HepG2 (cell line): Measurements from ENCODE around the gene INTS7. TPM values are rescaled to one million over a fixed set of nuclear protein-coding genes. Genes with fewer than 3 reads are reported as not detected.

Experiments
- ATAC-seq: fragments of 200-7000 bp; cut with Tn5 transposase; 3 replicates; pipeline ENCODE4 v1.9.1; 2020; ENCODE audit warnings: mild to moderate bottlenecking, moderate library complexity
- BruUV-seq: library from RNA; stranded (reverse); fragments of 400-500 nt; replicated peaks from 2 replicates; lab custom pipeline; 2021; lab: Mats Ljungman, UMichigan
- CTCF ChIA-PET: fragments of 300-600 bp; formaldehyde crosslinking; extraction: SDS; loops from one replicate; lab custom pipeline; 2021; ENCODE audit warnings: low total read pairs, inconsistent platforms, low intra/inter-chr PET ratio; lab: Yijun Ruan, JAX
- POLR2A ChIA-PET: fragments of 350-600 bp; sonication (Branson Sonifier 250); formaldehyde crosslinking; loops from one replicate; lab custom pipeline; 2020; ENCODE audit warnings: antibody characterized with exemption, inconsistent platforms; lab: Yijun Ruan, JAX
- DNase-seq: peaks from one replicate; pipeline ENCODE4 v3.0.0-alpha.2; 2015; ENCODE audit warnings: low spot score
- FAIRE-seq: peaks from 3 replicates; lab custom pipeline; 2011; peaks lifted over from hg19 to GRCh38; lab: Jason Lieb, UNC
- H2AFZ ChIP-seq: one replicate; pipeline ENCODE4 v1.6.1; 2011; ENCODE audit warnings: low read length, inconsistent platforms
- H3K27ac ChIP-seq: fragments of 300-600 bp; 3 replicates; pipeline ENCODE4 v1.8.0; 2011; ENCODE audit warnings: mixed run types, mild to moderate bottlenecking, mixed read lengths, low read length, inconsistent platforms; ENCODE audit not compliant: insufficient read depth; ENCODE audit errors: extremely low read length
- H3K27me3 ChIP-seq, 2 experiments: fragments of 200-600 bp in 1 of 2; 2 replicates in 1 of 2; 3 replicates in 1 of 2; pipeline versions ENCODE4 v1.6.0 to v1.8.0; 2011; ENCODE audit warnings: low read length in 2 of 2, mild to moderate bottlenecking in 2 of 2, moderate library complexity in 2 of 2, inconsistent platforms in 1 of 2; ENCODE audit not compliant: insufficient read depth in 2 of 2, control insufficient read depth in 1 of 2
- H3K36me3 ChIP-seq, 2 experiments: fragments of 200-600 bp in 1 of 2; replicated peaks in 1 of 2; 2 replicates in 1 of 2; 3 replicates in 1 of 2; pipeline versions ENCODE4 v1.5.1 to v1.8.0; 2011; ENCODE audit warnings: low read length in 2 of 2, inconsistent platforms in 1 of 2; ENCODE audit not compliant: insufficient read depth in 2 of 2, control insufficient read depth in 1 of 2
- H3K4me1 ChIP-seq: 2 replicates; pipeline ENCODE4 v1.5.1; 2012; ENCODE audit warnings: low read length, inconsistent platforms; ENCODE audit not compliant: insufficient read depth
- H3K4me2 ChIP-seq: 2 replicates; pipeline ENCODE4 v1.6.0; 2011; ENCODE audit warnings: low read depth, low read length, inconsistent platforms
- H3K4me3 ChIP-seq, 3 experiments: fragments of 200-600 bp in 1 of 3; sonication (generic), shearing (Covaris generic) in 1 of 3; replicated peaks in 1 of 3; 2 replicates each; pipeline ENCODE4 v1.5.1; 2011 to 2016; ENCODE audit warnings: low read length in 3 of 3, inconsistent platforms in 2 of 3, low read depth in 2 of 3, mild to moderate bottlenecking in 2 of 3, control low read depth in 1 of 3, mixed read lengths in 1 of 3; ENCODE audit not compliant: insufficient read depth in 1 of 3
- H3K79me2 ChIP-seq: one replicate; pipeline ENCODE4 v1.6.1; 2011; ENCODE audit warnings: low read length, inconsistent platforms; ENCODE audit not compliant: insufficient read depth
- H3K9ac ChIP-seq: 2 replicates; pipeline ENCODE4 v1.6.0; 2011; ENCODE audit warnings: mild to moderate bottlenecking, low read depth, low read length, inconsistent platforms; ENCODE audit not compliant: insufficient read depth
- H3K9me3 ChIP-seq: 2 replicates; pipeline ENCODE4 v1.5.1; 2012; ENCODE audit warnings: mild to moderate bottlenecking, low read length
- H4K20me1 ChIP-seq: 2 replicates; pipeline ENCODE4 v1.6.0; 2011; ENCODE audit warnings: inconsistent platforms, mild to moderate bottlenecking, low read length, moderate library complexity; ENCODE audit not compliant: insufficient read depth
- CCDC6 ChIP-seq: sonication (generic); formaldehyde crosslinking; IDR thresholded peaks from 2 replicates; pipeline ENCODE4 v1.8.1; 2022; ENCODE audit warnings: mild to moderate bottlenecking, missing genetic modification reagents, moderate library complexity
- CHCHD3 ChIP-seq: sonication (generic); formaldehyde crosslinking; IDR thresholded peaks from 2 replicates; pipeline ENCODE4 v1.8.0; 2022; ENCODE audit warnings: mild to moderate bottlenecking, missing genetic modification reagents, moderate library complexity
- FOXM1 ChIP-seq: sonication (generic); formaldehyde crosslinking; IDR thresholded peaks from 2 replicates; pipeline ENCODE4 v1.5.0; 2020; ENCODE audit warnings: missing genetic modification reagents
- NPAS2 ChIP-seq: sonication (generic); formaldehyde crosslinking; IDR thresholded peaks from 2 replicates; pipeline ENCODE4 v1.8.0; 2022; ENCODE audit warnings: mild to moderate bottlenecking, missing genetic modification reagents, borderline replicate concordance
- NR2C2 ChIP-seq: sonication (generic); formaldehyde crosslinking; IDR thresholded peaks from 2 replicates; pipeline ENCODE4 v1.4.0; 2020; ENCODE audit warnings: missing genetic modification reagents, mild to moderate bottlenecking, moderate library complexity, borderline replicate concordance
- PCBP1 ChIP-seq: fragments of 200-400 bp; formaldehyde crosslinking; IDR thresholded peaks from 2 replicates; pipeline ENCODE4 v1.6.1; 2017; ENCODE audit warnings: mild to moderate bottlenecking, low read depth, low read length, borderline replicate concordance
- POLR2AphosphoS2 ChIP-seq: IDR thresholded peaks from 2 replicates; pipeline ENCODE4 v1.6.1; 2011; ENCODE audit warnings: low read depth, low read length, improper control_type of control experiment
- SIN3A ChIP-seq: IDR thresholded peaks from 2 replicates; pipeline ENCODE4 v1.6.1; 2011; ENCODE audit warnings: low read depth, mild to moderate bottlenecking, control low read depth, low read length, borderline replicate concordance
- STAG1 ChIP-seq: sonication (generic); formaldehyde crosslinking; IDR thresholded peaks from 2 replicates; pipeline ENCODE4 v1.4.0; 2020; ENCODE audit warnings: missing genetic modification reagents
- ZNF253 ChIP-seq: sonication (generic); formaldehyde crosslinking; IDR thresholded peaks from 2 replicates; pipeline ENCODE4 v1.8.0; 2022; ENCODE audit warnings: mild to moderate bottlenecking, missing genetic modification reagents, borderline replicate concordance
- ZNF510 ChIP-seq: sonication (generic); formaldehyde crosslinking; IDR thresholded peaks from 2 replicates; pipeline ENCODE4 v1.4.0; 2020; ENCODE audit warnings: low read depth, mild to moderate bottlenecking, missing genetic modification reagents
- ZNF572 ChIP-seq: sonication (generic); formaldehyde crosslinking; IDR thresholded peaks from 2 replicates; pipeline ENCODE4 v1.5.1; 2020; ENCODE audit warnings: mild to moderate bottlenecking, missing genetic modification reagents
- ZNF652 ChIP-seq: IDR thresholded peaks from 2 replicates; pipeline ENCODE4 v1.6.1; 2016; ENCODE audit warnings: low read depth, borderline replicate concordance
- ZNF660 ChIP-seq: sonication (generic); formaldehyde crosslinking; IDR thresholded peaks from 2 replicates; pipeline ENCODE4 v1.5.1; 2020; ENCODE audit warnings: mild to moderate bottlenecking, low read depth, missing genetic modification reagents, borderline replicate concordance
- WGBS: methylation state at CpG from one replicate; pipeline ENCODE4 v1.1.6; 2017; ENCODE audit warnings: low lambda C conversion rate; 5-methylcytosine and 5-hydroxymethylcytosine counted together
- in situ Hi-C: cut with HindIII; loops from 2 replicates; pipeline ENCODE4 v1.10.0; 2017; ENCODE audit warnings: low pct_unique_long_range_greater_than_20kb; ENCODE audit not compliant: extremely low pct_ligation_motif_present
- intact Hi-C: fragments of 100-400 bp; cut with micrococcal nuclease; formaldehyde crosslinking; loops from one replicate; pipeline ENCODE4 v1.10.0; 2022; ENCODE audit not compliant: unreplicated experiment
- polyA plus RNA-seq, 8 experiments: library from polyadenylated mRNA; depleted of rRNA in 3 of 8; stranded (reverse) in 7 of 8; unstranded in 1 of 8; fragments of >200 nt; fragmentation: Illumina TruSeq in 4 of 8; extraction: Trizol in 4 of 8; gene quantifications; 2 replicates each; pipeline versions ENCODE4 v1.2.1 to v1.2.3, GENCODE V29; 2011 to 2016; ENCODE audit warnings: low read depth in 4 of 8, missing spikeins in 1 of 8, mixed read lengths in 1 of 8; ENCODE audit not compliant: insufficient read depth in 1 of 8
- total RNA-seq, 5 experiments: library from RNA; depleted of rRNA; stranded (reverse); fragments of >200 nt; fragmentation: Illumina TruSeq; extraction: Trizol; gene quantifications; 2 replicates each; pipeline ENCODE4 v1.2.3, GENCODE V29; 2016; ENCODE audit warnings: low read depth in 1 of 5
- TF ChIP-seq, protein P1 (sequence below): sonication (generic); formaldehyde crosslinking; IDR thresholded peaks from 2 replicates; pipeline ENCODE4 v1.4.0; 2020; ENCODE audit warnings: mild to moderate bottlenecking, missing genetic modification reagents
- TF ChIP-seq, protein P2 (sequence below): conservative IDR thresholded peaks from 2 replicates; pipeline ENCODE4 v1.6.1; 2018; ENCODE audit warnings: missing genetic modification reagents
- TF ChIP-seq, protein P3 (sequence below): sonication (generic); formaldehyde crosslinking; IDR thresholded peaks from 2 replicates; pipeline ENCODE4 v1.4.0; 2020; ENCODE audit warnings: missing genetic modification reagents

Gene INTS7
- total and polyA plus RNA-seq, 2 of the 13 experiments (the other 11 are each of a cell fraction or from before 2014, with no cell fraction given): 18.3 to 22.4 TPM

DNA sequence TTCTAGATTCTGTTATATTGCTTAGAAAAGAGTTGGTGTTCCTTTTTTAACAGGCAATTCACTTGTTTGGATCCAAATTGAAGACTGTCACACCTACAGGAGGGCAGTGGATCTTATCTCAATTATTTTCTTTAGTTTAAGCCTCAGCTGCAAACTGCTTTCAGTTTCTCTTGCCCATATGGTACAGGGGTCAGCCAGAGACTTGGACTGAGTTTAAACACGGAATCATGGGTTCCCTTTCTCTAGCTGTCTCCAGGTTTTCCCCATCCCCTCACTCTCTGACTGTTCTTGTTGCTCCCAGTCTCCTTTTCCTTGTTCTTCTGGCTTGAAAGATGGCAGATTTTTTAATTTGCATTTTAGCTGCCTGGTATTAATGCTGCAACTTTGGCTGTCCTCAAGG is 18.6 kb upstream of the INTS7 start (continued):
- TF ChIP-seq, protein P1, sequence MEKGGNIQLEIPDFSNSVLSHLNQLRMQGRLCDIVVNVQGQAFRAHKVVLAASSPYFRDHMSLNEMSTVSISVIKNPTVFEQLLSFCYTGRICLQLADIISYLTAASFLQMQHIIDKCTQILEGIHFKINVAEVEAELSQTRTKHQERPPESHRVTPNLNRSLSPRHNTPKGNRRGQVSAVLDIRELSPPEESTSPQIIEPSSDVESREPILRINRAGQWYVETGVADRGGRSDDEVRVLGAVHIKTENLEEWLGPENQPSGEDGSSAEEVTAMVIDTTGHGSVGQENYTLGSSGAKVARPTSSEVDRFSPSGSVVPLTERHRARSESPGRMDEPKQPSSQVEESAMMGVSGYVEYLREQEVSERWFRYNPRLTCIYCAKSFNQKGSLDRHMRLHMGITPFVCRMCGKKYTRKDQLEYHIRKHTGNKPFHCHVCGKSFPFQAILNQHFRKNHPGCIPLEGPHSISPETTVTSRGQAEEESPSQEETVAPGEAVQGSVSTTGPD (CRISPR knock-in tag): no peak
- no peak for TF ChIP-seq STAG1
- TF ChIP-seq NPAS2 (CRISPR knock-in tag): no peak

DNA sequence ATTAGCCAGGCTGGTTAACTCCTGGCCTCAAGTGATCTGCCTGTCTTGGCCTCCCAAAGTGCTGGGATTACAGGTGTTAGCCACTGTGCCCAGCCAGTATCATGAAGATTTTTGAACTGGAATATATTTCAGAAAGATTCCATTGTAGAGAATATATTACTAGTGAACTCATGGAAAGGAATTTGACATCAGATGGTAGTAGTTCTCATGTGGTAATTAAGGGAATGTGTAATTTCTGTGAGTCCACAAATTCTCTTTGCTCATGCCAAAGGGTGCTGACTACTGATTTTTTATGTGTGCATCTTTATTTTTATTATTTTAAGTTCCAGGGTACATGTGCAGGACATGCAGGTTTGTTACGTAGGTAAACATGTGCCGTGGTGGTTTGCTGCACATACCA is 10.6 kb upstream of the INTS7 start:
- no peaks in the 10 kb centered on the region for H3K9me3 ChIP-seq
- intact Hi-C loops: no loop called here
- no peak overlapping the region for H3K9ac ChIP-seq
- H3K27me3 ChIP-seq: no peaks in the 10 kb centered on the region
- FAIRE-seq (no peak), DNase-seq (no peak), ATAC-seq (no peak)
- ChIA-PET CTCF (no interaction called here), POLR2A (no interaction called here)
- in situ Hi-C loops: no loop called here
- H3K27ac ChIP-seq: no peak overlapping the region
- H4K20me1 ChIP-seq: no peaks in the 10 kb centered on the region; the same call in 1 of the 2 replicates
- H3K79me2 ChIP-seq: peaks cover 21% of the 10 kb centered on the region
- BruUV-seq: no TSS peak
- H2AFZ ChIP-seq: no peak overlapping the region
- H3K4me2 ChIP-seq: no peak overlapping the region
- H3K4me1 ChIP-seq: peaks cover 7% of the 10 kb centered on the region
- 97% methylated on average over 2 of the region's 2 CpGs for WGBS
- peaks cover 5 to 50% of the 10 kb centered on the region in 2 experiments for H3K36me3 ChIP-seq
- no peak overlapping the region for H3K4me3 ChIP-seq
- TF ChIP-seq PCBP1: no peak
- TF ChIP-seq ZNF253 (CRISPR knock-in tag): no peak
- TF ChIP-seq ZNF660 (CRISPR knock-in tag): no peak
- no peak for TF ChIP-seq NR2C2 (CRISPR knock-in tag)
- TF ChIP-seq, protein P2, sequence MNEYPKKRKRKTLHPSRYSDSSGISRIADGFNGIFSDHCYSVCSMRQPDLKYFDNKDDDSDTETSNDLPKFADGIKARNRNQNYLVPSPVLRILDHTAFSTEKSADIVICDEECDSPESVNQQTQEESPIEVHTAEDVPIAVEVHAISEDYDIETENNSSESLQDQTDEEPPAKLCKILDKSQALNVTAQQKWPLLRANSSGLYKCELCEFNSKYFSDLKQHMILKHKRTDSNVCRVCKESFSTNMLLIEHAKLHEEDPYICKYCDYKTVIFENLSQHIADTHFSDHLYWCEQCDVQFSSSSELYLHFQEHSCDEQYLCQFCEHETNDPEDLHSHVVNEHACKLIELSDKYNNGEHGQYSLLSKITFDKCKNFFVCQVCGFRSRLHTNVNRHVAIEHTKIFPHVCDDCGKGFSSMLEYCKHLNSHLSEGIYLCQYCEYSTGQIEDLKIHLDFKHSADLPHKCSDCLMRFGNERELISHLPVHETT (CRISPR knock-in tag): no peak
- TF ChIP-seq ZNF510: no peak
- TF ChIP-seq FOXM1 (CRISPR knock-in tag): no peak
- no peak for TF ChIP-seq ZNF572 (CRISPR knock-in tag)
- TF ChIP-seq SIN3A: no peak
- TF ChIP-seq, protein P3, sequence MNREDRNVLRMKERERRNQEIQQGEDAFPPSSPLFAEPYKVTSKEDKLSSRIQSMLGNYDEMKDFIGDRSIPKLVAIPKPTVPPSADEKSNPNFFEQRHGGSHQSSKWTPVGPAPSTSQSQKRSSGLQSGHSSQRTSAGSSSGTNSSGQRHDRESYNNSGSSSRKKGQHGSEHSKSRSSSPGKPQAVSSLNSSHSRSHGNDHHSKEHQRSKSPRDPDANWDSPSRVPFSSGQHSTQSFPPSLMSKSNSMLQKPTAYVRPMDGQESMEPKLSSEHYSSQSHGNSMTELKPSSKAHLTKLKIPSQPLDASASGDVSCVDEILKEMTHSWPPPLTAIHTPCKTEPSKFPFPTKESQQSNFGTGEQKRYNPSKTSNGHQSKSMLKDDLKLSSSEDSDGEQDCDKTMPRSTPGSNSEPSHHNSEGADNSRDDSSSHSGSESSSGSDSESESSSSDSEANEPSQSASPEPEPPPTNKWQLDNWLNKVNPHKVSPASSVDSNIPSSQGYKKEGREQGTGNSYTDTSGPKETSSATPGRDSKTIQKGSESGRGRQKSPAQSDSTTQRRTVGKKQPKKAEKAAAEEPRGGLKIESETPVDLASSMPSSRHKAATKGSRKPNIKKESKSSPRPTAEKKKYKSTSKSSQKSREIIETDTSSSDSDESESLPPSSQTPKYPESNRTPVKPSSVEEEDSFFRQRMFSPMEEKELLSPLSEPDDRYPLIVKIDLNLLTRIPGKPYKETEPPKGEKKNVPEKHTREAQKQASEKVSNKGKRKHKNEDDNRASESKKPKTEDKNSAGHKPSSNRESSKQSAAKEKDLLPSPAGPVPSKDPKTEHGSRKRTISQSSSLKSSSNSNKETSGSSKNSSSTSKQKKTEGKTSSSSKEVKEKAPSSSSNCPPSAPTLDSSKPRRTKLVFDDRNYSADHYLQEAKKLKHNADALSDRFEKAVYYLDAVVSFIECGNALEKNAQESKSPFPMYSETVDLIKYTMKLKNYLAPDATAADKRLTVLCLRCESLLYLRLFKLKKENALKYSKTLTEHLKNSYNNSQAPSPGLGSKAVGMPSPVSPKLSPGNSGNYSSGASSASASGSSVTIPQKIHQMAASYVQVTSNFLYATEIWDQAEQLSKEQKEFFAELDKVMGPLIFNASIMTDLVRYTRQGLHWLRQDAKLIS (CRISPR knock-in tag): no peak
- no peak for TF ChIP-seq ZNF652 (CRISPR knock-in tag)
- no peak for TF ChIP-seq POLR2AphosphoS2
- no peak for TF ChIP-seq CCDC6 (CRISPR knock-in tag)
- no peak for TF ChIP-seq CHCHD3
